ENCODE data around the gene QSOX2.

The QSOX2 gene

GRCh38 chr9:136177224-136177623, 68.4 kb downstream of the QSOX2 start:
- no peaks in the 10 kb centered on the region for H4K20me1 ChIP-seq (ENCODE audit: insufficient read depth, low read length)
- TF ChIP-seq EZH2phosphoT487 (IDR thresholded peaks at IDR 0.05; ENCODE audit: low read length) (no peak), CTCF (IDR thresholded peaks at IDR 0.05; ENCODE audit: low read length) (no peak), EZH2 (optimal IDR thresholded peaks at IDR 0.05; ENCODE audit: low read depth, low read length) (no peak)

GRCh38 chr9:136175616-136176197, 69.9 kb downstream of the QSOX2 start:
- H3K9me2 ChIP-seq (replicated peaks; ENCODE audit: insufficient read depth, low read length), result no peaks in the 10 kb centered on the region
- H3K27me3 ChIP-seq (replicated peaks; ENCODE audit: insufficient read depth, low read length), result peaks cover 88% of the 10 kb centered on the region
- no peak overlapping the region for H3K27ac ChIP-seq (ENCODE audit: low read length)
- no peak for DNase-seq
- no peak overlapping the region for H3K9ac ChIP-seq (ENCODE audit: low read length)
- no peak overlapping the region for H2AFZ ChIP-seq (ENCODE audit: low read length)
- H3K4me2 ChIP-seq (ENCODE audit: low read depth, low read length), result no peak overlapping the region
- no peaks in the 10 kb centered on the region for H3K79me2 ChIP-seq (ENCODE audit: low read length)
- no peak overlapping the region for H3K4me3 ChIP-seq (ENCODE audit: low read length)
- H4K20me1 ChIP-seq (ENCODE audit: insufficient read depth, low read length), result no peaks in the 10 kb centered on the region
- H3K36me3 ChIP-seq (replicated peaks; ENCODE audit: insufficient read depth, low read length), result no peaks in the 10 kb centered on the region
- no peaks in the 10 kb centered on the region for H3K4me1 ChIP-seq (ENCODE audit: low read length)
- H3F3A ChIP-seq (ENCODE audit: insufficient read depth, low read length), result no peaks in the 10 kb centered on the region
- no peaks in the 10 kb centered on the region for H3K9me3 ChIP-seq (replicated peaks; ENCODE audit: insufficient read depth, low read length)
- TF ChIP-seq EZH2 (optimal IDR thresholded peaks at IDR 0.05; ENCODE audit: low read depth, low read length) (no peak), CTCF (IDR thresholded peaks at IDR 0.05; ENCODE audit: low read length) (no peak), EZH2phosphoT487 (IDR thresholded peaks at IDR 0.05; ENCODE audit: low read length) (no peak)

More at GRCh38 chr9:136177224-136177623, 68.4 kb downstream of the QSOX2 start:
- no peak for DNase-seq
- Histone ChIP-seq H3K4me2 (ENCODE audit: low read depth, low read length) (no peak overlapping the region), H3K4me3 (ENCODE audit: low read length) (no peak overlapping the region), H3K9me3 (replicated peaks; ENCODE audit: insufficient read depth, low read length) (no peaks in the 10 kb centered on the region), H3K79me2 (ENCODE audit: low read length) (no peaks in the 10 kb centered on the region), H3K9me2 (replicated peaks; ENCODE audit: insufficient read depth, low read length) (no peaks in the 10 kb centered on the region), H3K36me3 (replicated peaks; ENCODE audit: insufficient read depth, low read length) (no peaks in the 10 kb centered on the region), H3K9ac (ENCODE audit: low read length) (no peak overlapping the region), H3K4me1 (ENCODE audit: low read length) (no peaks in the 10 kb centered on the region), H3K27me3 (replicated peaks; ENCODE audit: insufficient read depth, low read length) (peaks cover 84% of the 10 kb centered on the region), H3K27ac (ENCODE audit: low read length) (no peak overlapping the region), H3F3A (ENCODE audit: insufficient read depth, low read length) (no peaks in the 10 kb centered on the region), H2AFZ (ENCODE audit: low read length) (no peak overlapping the region)

- Histone ChIP-seq H3K9me2 (replicated peaks; ENCODE audit: insufficient read depth, low read length) (no peaks in the 10 kb centered on the region), H4K20me1 (ENCODE audit: insufficient read depth, low read length) (no peaks in the 10 kb centered on the region), H3K4me1 (ENCODE audit: low read length) (no peaks in the 10 kb centered on the region), H3F3A (ENCODE audit: insufficient read depth, low read length) (no peaks in the 10 kb centered on the region), H3K27me3 (replicated peaks; ENCODE audit: insufficient read depth, low read length) (peaks cover 86% of the 10 kb centered on the region), H3K4me3 (ENCODE audit: low read length) (no peak overlapping the region), H3K9me3 (replicated peaks; ENCODE audit: insufficient read depth, low read length) (no peaks in the 10 kb centered on the region), H3K79me2 (ENCODE audit: low read length) (no peaks in the 10 kb centered on the region), H3K36me3 (replicated peaks; ENCODE audit: insufficient read depth, low read length) (no peaks in the 10 kb centered on the region), H3K9ac (ENCODE audit: low read length) (no peak overlapping the region), H3K4me2 (ENCODE audit: low read depth, low read length) (no peak overlapping the region), H3K27ac (ENCODE audit: low read length) (no peak overlapping the region), H2AFZ (ENCODE audit: low read length) (no peak overlapping the region)
- no peak for DNase-seq
- TF ChIP-seq EZH2 (optimal IDR thresholded peaks at IDR 0.05; ENCODE audit: low read depth, low read length) (no peak), CTCF (IDR thresholded peaks at IDR 0.05; ENCODE audit: low read length) (no peak), EZH2phosphoT487 (IDR thresholded peaks at IDR 0.05; ENCODE audit: low read length) (no peak)
Measured at GRCh38 chr9:136174779-136175615, 70.6 kb downstream of the QSOX2 start.
